Stimulated activated naive CD4-positive, alpha-beta T cell treated with Interleukin-2 at 50 U/mL for 16 hours (primary cell): ENCODE data around the gene ARPP21.

Source experiments
- DNase-seq: peaks from one replicate; lab custom pipeline; 2025; lab: John Stamatoyannopoulos, UW

Gene ARPP21

DNA sequence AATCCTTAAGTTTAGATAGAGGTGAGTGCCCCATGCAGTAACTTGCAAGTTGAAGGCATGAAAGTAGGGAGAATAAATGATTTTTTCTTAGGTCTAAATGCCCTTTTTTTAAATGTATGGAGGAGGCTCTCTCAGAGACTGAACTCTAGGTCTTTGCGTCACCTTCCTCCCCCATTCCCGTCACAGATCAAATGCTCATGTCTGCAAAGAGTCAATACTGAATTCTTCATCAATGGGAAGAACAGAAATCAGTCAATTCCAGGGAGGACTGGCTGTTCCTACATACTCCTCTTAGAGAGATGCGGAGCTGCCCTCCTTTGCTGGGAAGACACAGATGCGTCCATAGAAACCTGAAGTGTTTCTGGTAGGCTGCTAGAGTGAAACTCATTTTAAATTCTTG, 98.2 kb downstream of the ARPP21 start:
- no peak for DNase-seq

DNA sequence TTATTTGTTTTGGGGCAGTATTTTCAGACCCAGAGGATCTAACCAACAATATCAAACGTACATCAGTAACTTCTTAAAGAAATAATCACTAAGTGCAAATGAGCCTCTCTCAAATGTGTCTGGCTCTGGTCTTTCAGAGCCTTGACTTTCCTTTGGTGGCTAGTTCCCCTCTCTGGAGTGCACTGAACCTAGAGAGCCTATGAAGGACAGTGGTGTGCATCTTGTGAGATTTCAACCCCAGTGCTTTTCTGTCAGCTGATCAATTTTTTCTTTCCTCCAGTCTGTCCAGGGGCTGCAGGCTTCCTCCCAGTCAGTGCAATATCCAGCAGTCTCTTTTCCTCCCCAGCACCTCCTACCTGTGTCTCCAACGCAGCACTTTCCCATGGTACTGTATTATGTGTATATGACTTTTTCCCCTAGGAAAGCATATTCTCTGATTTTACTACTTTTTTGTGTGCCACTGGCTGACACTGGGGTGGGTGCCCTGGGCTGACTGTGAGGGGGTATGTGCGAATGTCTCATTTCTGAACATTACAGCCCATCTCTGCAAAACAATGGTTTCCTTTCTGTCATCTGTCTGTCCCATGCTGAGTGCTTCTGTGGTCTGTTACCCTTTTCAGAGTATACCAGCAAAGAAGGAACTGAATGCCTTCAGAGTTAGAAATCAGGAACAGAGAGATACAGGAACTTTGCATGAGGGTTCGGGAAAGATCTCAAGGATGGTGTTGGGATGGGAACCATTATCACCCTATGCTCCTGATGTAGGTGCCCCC, 98.8 kb downstream of the ARPP21 start:
- DNase-seq, result no peak

DNA sequence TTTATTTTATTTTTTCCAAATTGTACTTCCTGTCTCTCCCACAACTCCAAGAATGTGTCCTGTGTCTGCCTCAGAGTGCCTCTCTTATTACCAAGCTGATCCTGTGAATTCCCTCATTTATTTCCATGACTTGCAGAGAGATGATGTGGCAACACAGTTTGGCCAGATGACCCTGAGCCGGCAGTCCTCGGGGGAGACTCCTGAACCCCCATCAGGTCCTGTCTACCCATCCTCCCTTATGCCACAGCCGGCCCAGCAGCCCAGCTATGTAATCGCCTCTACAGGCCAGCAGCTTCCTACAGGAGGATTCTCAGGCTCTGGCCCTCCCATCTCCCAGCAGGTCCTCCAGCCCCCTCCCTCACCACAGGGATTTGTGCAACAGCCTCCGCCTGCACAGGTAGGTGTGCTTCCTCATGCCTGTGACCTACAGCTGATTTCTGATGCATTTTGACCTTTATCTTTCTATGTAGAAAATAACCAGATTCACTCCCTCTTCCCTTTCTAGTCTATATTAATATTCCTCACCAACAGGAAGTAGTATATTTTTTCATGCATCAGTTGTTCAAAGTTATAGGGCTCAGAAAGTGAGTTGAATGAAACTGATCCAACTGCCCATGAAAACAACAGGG, 100.0 kb downstream of the ARPP21 start:
- no peak for DNase-seq

DNA sequence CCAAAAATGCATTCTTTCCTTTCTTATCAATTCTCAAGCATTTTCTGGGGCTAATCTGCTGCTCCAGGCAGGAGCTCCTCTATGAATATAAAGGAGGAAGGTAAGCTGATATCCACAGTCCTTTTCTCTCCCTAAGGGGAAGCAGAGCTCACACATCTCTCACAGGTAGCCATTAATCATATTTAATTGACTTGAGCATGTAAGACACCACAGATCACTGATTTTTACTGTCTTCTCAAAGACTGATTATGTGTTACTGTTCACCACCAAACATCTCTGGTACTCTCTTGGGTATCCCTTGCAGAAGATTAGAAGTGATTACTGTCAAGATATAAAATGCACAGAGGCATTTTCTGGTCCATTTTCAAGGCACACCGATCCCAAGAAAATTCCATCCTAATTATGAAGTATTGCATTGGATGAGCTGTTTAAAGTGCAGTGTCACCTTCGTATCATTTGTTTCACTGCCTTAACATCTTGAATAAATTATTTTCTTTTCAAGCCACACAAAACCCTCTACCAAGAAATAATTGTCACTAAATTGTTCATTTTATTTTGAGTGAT, 100.7 kb downstream of the ARPP21 start:
- no peak for DNase-seq

DNA sequence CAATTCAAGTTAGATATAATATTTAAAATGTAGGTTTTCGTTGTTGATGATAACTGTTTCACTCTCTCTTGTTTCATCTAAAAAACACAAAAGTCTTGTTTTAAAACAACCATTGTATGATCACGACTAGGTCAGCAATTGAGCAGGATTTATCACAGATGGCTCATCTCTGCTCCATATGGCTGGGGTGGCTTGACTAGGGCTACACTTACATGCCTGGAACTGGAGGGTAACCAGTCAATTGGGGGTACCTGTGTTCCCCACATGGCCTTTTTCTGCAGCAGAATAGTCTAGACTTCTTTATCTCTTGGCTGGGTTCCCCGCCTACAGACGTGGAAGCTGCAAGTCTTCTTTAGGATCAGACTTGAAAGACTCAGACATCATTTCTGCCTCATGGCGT, 103.9 kb downstream of the ARPP21 start:
- DNase-seq, result no peak

DNA sequence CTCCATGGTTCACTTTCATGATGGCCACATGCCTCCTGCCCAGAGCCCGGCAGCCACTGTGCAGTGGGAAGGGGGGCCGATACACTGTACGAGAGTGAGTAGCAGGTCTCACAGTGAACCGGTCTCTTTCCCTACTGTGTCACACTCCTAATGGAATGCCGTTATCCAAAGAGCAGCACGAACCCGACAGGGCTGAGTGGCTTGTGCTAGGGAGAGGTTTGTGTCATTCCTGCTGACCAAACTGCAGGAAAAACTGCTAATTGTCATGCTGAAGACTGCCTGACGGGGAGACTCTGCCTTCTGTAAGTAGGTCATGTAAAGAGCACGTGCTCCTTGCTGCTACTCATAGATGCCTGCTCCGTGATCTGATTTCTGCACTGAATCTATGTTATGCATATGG, 105.1 kb downstream of the ARPP21 start:
- DNase-seq, result no peak

DNA sequence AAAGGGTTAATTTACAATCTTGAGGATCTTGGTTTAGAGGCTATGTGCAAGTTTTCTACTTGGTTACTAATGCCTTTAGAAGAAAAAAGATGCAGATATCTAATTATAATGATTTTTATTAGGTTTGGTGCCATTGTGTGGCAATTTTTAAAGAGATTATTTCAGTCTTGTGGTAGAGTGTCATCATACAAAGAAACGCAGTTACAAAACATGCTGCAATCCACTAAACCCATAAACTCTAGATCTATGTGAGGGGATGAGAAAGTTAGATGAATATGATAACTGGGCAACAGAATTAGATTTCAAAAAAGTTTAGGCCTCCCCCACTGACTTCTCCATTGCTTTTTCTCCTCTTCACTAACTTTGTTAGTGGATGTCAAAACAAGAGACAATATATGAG, 106.0 kb downstream of the ARPP21 start:
- DNase-seq, result no peak

DNA sequence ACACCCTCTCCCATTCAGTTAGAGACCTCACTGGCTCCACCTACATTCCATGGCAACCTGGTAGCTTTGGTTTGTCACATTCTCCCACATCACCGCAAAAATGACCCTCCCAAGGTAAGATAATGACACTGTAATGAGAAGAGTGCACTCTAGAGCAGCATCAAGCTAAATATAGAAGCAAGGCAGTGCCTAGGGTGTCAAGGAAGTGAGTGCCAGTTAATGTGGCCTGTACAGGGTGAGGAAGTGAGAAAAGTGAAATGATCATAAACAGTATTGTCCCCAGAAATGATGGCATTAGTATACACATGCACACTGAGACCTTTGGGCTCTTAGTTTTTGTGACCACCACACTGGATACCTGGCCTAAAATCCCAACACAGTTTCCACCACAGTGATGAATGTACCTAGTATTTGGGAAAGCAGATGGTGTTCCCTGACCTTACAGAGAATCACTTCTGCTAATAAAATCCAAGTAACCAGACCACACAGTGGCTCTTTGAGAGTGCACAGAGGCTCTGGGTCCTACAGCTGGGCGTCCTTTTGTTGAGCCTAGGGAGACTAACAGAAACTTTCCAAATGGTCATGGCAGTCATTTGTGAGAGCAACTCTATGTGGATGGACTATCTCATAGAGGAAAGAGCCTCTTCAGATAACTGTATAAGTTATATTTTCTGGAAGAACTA, 106.6 kb downstream of the ARPP21 start:
- DNase-seq, result no peak

DNA sequence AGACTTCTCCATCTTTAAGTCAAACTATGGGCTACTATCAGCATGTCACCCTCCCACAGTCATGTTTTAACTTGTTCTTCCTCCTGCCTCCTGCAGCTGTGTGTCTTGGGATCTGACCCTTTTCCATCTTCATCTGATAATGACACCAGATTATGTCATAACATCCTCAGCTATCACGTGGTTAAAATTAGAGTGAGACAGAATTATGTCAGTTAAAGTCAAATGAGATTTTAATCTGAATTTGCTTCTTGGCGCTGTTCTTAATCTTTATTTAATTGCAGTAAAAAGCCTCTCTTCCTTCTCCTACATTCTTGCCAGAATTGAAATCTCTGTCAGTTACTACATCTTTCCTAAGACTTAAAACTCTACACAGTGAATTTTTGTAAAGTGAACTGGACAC, 107.2 kb downstream of the ARPP21 start:
- DNase-seq, result no peak

DNA sequence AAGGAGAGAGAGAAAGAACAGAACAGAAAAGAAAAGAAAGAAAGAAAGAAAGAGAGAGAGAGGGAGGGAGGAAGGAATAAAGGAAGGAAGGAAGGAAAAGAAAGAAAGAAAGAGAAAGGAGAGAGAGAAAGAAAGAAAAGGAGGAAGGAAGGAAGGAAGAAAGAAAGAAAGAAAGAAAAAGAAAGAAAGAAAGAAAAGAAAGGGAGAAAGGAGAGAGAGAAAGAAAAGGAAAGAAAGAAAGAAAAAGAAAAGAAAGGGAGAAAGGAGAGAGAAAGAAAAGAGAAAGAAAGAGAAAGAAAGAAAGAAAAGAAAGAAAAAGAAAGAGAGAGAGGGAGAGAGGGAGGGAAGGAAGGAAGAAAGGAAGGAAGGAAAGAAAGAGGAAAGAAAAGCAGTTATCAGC, 108.8 kb downstream of the ARPP21 start:
- DNase-seq, result no peak

DNA sequence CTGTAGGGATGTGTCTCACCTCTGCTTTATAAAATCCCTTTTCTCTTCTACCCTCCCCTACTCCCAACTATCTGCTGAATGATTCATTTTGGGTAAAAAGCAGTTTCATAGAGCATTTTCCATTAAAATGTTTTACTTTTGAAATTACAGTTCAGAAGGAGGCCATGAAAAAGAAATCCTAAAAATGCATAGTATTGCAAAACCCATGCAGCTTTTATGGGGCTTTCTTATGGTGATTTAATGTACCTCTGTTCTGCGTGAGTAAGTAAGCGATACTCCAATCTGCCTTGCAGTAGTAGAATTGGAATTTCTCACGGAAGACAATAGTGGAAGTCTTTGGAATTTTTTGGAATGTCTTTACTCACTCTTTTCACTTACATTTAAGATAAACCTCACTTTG, 111.9 kb downstream of the ARPP21 start:
- no peak for DNase-seq

DNA sequence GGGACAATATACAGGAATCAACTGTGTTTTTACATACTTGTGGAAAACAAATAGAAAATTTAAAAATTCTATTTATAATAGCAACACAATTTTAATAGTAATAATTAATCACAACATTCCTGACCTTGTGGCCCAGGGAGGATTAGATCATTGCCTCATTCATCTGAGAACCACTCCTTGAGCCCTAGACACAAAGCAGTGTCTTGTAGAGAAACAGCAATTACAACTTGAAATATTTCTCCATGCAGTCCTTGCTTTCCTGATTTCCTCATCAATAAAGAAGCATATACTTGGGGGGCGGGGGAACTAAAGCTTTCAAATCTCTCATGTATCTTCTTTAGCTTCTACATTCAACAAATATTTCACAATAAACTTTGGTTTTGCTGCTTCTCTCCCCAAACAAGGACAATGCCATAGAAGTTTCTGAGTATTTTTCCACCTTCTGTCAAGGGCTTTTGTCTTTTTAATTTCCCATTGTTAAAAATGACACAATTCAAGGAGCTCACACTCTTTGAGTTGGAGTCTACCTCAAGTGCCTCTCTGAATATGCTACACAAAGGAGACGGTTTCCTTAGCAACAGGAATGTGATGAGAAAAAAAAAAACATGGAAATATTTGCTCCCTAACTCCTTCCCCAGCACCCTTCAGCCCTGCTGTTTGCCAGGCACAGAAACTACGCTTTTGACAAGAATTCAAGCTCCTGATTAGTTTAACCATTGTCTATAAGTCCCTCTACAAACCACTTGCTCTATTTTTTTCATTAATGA, 118.8 kb downstream of the ARPP21 start:
- no peak for DNase-seq

DNA sequence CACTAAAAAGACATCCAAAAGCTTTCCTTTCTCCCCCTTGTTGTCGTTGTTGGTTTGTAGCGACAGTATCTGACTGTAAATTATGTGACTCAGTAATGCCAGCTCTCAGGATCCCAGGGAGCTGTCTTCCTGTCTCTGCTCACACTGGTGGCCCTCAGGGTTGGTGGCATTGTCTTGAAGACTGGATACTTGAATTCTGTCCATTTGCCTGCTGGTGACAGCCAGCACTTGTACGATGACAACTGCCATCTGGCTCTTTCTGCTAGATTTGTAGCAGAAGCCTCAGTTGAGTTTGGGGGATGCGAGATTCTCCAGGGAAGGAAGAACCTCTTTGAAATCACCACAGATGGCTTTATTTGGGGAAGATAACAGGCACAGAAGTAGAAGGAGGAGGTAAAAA, 120.8 kb downstream of the ARPP21 start:
- DNase-seq, result no peak

DNA sequence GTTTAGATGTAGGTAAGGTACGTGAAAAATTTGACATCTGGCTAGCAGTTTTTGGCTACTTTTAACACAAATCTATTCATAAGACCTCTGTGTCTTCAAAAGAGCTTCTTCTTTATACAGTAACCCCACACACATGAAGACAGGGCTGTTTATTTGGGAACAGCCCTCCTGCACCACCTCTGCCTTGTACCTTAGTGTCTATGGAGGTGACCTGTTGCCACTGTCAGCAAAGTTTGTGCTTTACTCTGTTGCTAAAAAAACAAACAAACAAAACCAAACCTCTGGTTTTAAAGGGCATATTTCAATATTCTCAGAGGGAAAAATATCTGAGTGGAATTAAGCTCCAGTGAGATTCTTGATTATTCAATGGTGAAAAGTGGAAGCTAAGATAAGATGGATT, 122.0 kb downstream of the ARPP21 start:
- DNase-seq, result no peak

DNA sequence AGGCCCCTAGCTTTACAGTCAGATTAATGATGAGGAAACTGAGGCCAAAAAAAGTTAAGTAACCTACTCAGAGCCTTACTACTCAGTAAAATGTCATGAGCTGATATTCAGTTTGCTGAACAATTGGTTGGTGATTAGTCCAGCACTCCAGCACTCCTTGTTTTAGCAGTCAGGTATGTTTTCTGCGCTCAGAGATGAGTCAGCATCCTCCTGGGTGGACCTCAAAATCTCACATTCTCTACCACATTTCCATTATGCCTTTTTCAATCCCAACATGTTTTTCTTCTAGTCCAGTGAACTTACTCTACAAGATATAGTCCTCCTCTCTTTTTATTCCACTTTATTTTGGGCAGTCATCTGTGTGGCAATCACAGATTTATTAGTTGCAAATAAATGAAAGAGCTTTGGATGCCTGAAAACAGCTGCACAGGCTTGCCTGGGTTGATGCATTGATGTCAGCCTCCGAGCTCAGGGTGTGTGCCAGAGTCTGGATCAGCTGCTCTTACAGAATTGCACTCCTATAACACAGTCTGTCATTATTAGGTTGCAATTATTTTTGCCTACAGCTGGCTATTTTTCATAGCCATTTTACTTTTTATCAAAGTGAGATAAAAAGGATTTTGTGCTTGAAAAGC, 133.2 kb downstream of the ARPP21 start:
- no peak for DNase-seq

DNA sequence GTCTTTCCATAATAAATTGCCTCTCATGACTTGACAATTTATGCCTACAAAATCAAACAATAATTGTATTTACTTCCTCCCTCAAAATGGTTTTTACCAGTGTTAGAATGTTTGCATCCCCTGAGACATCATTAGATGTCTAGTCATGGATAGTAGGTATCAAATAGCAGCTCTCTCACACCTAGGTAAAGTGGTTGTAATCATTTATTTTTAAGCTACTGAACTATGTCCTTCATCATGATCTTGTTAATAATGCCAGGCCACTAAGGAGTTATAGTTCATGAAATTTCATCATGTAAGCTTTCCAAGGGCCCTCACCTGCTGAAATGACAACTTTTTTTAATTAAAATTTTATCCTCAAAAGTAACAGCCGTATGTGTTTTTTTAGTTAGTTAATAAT, 134.1 kb downstream of the ARPP21 start:
- no peak for DNase-seq

DNA sequence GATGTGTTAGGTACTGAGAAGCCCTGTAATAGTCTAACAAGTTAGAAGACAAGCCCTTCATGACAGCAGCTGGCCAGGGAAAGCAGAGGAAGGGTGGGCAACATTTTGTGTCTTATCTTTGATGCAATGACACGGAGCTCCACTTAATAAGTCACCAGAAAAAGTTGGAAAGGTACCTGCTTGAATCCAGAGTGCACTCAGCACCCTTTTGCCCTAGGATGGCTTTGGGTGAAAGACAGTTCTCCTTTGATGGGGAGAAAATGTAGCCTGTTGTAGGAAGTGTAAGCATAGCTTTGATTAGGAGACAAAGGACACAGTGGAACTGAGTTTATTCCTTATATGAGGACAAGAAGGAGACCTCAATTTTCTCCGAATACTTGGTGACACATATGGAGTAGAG, 137.0 kb downstream of the ARPP21 start:
- DNase-seq, result no peak

DNA sequence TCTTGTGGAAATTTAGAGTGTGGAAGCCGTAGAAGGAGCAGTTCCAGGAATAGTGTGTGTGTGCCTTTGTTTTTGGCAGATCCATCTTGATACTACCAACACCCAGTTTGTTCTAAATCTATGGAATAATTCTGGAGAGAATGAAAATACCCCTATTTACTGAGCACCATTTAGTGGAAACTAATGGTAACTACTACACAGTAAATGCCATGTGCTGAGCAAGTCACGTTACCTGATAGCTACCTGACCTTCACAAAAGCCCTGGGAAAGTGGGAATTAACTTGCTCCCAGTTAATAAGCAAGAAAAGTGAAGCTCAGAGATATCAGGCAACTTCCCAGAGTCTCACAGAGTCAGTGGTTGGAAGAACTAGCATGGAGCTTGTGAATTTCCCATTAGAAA, 137.7 kb downstream of the ARPP21 start:
- DNase-seq, result no peak

DNA sequence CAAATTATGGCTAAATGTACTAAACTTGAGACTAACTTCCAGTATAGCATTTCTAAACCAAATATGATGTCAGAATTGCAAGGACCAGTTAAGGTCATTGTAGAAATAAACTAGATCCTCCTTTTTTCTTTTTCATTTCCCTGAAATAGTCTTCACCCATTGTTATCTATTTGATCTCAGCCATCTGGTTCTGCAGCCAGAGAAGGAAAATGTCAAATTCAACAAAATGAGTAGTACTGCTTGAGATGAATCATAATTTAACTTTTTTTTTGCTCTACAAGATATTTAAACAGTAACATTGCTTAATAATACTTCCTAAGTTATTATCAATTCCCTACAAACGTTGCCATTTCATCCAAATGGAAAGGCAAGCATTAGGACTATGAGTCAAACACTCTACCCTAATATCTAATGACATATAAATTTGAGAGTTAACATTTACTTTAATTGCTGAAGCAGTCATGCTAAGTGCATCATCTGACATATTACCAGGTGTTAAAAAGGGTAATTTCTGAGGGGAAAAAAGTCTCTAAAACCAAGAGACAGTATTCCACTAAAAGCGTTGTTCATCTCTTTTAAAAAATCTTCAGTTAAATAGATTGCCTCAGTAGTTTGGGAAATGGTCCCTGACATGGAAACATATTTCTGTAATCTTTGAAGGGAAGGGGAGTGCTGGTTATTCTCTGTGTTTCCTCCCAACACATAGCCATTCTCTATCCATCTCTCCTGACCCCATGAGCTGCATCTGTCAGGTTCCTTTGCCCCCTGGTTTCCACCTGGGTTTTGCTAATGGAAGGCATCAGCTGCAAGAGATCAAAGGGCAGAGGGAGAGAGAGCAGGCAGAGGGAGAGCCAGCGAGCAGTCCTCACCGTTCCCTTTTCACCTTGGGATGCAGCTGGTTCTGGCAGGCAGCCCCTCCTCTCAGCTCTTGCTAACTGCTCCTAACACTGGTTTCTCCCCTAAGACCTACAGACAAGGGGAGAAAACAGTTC, 138.5 kb downstream of the ARPP21 start:
- DNase-seq, result no peak

DNA sequence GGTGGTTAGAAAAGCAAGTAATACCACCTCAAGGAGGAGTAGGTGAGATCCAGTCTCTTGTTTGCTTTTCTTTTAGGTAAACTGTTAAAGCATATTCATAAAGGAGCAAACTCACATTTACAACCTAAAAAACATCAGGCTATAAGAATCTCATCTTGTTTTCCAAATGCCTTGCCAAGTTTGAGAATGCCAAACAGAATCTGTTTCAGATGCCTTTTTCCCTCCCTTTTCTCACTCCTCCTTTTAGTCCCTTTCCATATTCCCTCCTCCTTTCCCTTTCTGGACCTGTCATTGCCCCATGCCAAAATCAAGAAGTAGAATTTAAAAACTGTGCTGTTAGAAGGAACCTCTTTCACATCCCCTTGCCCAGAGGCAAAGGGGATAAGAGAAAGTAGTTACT, 140.3 kb downstream of the ARPP21 start:
- no peak for DNase-seq

DNA sequence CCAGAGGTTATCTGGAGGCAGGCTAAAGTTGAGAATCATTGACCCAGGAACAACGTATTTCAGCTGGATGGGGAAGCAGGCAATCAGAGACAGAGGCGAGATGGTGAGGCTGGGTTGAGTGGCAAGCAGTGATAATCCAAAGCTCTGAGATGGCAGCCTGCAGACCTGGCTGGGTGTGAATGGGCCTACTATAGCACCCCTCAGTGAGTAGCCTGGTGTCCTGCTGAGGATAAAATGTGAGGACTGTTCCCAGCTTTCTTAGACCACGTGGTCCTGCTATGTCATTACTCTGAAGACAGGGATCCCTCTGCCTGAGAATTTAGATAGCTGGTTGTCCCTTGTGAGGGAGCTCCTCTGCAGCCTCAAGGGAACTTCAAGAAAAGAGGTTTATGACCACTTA, 141.5 kb downstream of the ARPP21 start:
- no peak for DNase-seq
